ENCODE measurements around the gene AGPAT4. TPM values are rescaled to one million over a fixed set of nuclear protein-coding genes. Genes with fewer than 3 reads are reported as not detected.
"Not testable (repeated sequence)": the region's sequence is repeated elsewhere in the genome, so short reads cannot be mapped to it uniquely, and the experiment has no call there.

Gene AGPAT4
- total and polyA plus RNA-seq, 2 of the 4 experiments (the other 2 are of a cell fraction), result 3.6 to 3.8 TPM

DNA sequence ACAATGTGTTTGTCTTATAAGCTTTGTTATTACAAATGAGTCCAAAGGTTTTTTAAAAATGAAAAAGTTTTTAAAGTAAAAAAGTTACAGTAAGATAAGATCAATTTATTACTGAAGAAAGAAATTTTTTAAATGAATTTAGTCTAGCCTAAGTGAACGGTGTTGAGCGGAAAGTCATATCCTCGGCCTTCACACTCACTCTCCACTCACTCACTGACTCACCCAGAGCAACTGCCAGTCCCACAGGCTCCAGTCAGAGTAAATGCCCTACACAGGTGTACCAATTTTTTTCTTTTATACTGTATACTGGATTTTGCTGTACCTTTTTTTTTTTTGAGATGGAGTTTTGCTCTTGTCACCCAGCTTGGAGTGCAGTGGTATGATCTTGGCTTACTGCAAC lies 42.7 kb upstream of the AGPAT4 start:
- ATAC-seq (ENCODE audit: low read depth) (no peak), DNase-seq (no peak)
- Histone ChIP-seq H3K4me3 (ENCODE audit: insufficient read depth, low read depth, low read length) (no peak overlapping the region), H3K14ac (replicated peaks; ENCODE audit: low read depth, low read length) (no peak overlapping the region), H2AK9ac (replicated peaks; ENCODE audit: low read depth, low read length, poor library complexity) (no peak overlapping the region), H2AFZ (replicated peaks; ENCODE audit: low read length, poor library complexity) (no peak overlapping the region), H2BK5ac (ENCODE audit: low read depth, low read length, poor library complexity, severe bottlenecking) (no peak overlapping the region), H3K36me3 (ENCODE audit: control insufficient read depth, insufficient read depth, low read length) (no peaks in the 10 kb centered on the region), H3K56ac (ENCODE audit: extremely low read depth, insufficient read depth, low read length) (no peak overlapping the region), H4K20me1 (ENCODE audit: insufficient read depth, low read length) (no peaks in the 10 kb centered on the region), H3K79me1 (ENCODE audit: low read depth in 1 of 2, low read length in 2 of 2) (no peaks in the 10 kb centered on the region), H2BK20ac (ENCODE audit: low read depth, low read length) (no peak overlapping the region), H2BK120ac (ENCODE audit: low read depth, low read length) (no peak overlapping the region), H3K4me2 (ENCODE audit: low read depth, low read length) (no peak overlapping the region), H3K9me3 (ENCODE audit: control insufficient read depth, insufficient read depth, low read length) (no peaks in the 10 kb centered on the region), H2BK15ac (ENCODE audit: low read depth, low read length) (no peak overlapping the region), H2AK5ac (ENCODE audit: low read depth, low read length) (no peak overlapping the region), H3K23ac (ENCODE audit: low read depth, low read length) (no peak overlapping the region), H4K91ac (ENCODE audit: insufficient read depth, low read depth, low read length) (no peak overlapping the region), H3K9me1 (ENCODE audit: insufficient read depth, low read length) (no peaks in the 10 kb centered on the region), H3K4me1 (ENCODE audit: control insufficient read depth, insufficient read depth, low read length) (no peaks in the 10 kb centered on the region), H3K27me3 (ENCODE audit: control insufficient read depth, insufficient read depth, low read length) (no peaks in the 10 kb centered on the region), H3K9ac (ENCODE audit: low read depth, low read length) (no peak overlapping the region), H4K8ac (ENCODE audit: low read depth in 2 of 2, low read length in 2 of 2) (no peak overlapping the region), H4K5ac (ENCODE audit: low read depth, low read length) (no peak overlapping the region), H3K18ac (ENCODE audit: low read depth, low read length) (no peak overlapping the region), H3K4ac (ENCODE audit: low read depth, low read length) (no peak overlapping the region), H3K27ac (ENCODE audit: insufficient read depth, low read length) (no peak overlapping the region)
- in situ Hi-C loops (cut with MboI; ENCODE audit: low sequenced_read_pairs), result no loop called here
- CTCF ChIA-PET, result no interaction called here
- TF ChIP-seq, protein P1, sequence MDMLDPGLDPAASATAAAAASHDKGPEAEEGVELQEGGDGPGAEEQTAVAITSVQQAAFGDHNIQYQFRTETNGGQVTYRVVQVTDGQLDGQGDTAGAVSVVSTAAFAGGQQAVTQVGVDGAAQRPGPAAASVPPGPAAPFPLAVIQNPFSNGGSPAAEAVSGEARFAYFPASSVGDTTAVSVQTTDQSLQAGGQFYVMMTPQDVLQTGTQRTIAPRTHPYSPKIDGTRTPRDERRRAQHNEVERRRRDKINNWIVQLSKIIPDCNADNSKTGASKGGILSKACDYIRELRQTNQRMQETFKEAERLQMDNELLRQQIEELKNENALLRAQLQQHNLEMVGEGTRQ (IDR thresholded peaks at IDR 0.05; ENCODE audit: low read depth, low read length), result no peak
- dilution Hi-C loops (cut with HindIII; ENCODE audit: low sequenced_read_pairs, unreplicated experiment), result no loop called here
- no TSS peak for BruUV-seq (replicated peaks)
- no CpG with 5 or more reads among the region's 3 CpGs for WGBS, 2 experiments (ENCODE audit: extremely low coverage in 2 of 2, insufficient read length in 1 of 2)
- POLR2A ChIA-PET (ENCODE audit: unreplicated experiment), result no interaction called here
- intact Hi-C loops (cut with micrococcal nuclease), result no loop called here

DNA sequence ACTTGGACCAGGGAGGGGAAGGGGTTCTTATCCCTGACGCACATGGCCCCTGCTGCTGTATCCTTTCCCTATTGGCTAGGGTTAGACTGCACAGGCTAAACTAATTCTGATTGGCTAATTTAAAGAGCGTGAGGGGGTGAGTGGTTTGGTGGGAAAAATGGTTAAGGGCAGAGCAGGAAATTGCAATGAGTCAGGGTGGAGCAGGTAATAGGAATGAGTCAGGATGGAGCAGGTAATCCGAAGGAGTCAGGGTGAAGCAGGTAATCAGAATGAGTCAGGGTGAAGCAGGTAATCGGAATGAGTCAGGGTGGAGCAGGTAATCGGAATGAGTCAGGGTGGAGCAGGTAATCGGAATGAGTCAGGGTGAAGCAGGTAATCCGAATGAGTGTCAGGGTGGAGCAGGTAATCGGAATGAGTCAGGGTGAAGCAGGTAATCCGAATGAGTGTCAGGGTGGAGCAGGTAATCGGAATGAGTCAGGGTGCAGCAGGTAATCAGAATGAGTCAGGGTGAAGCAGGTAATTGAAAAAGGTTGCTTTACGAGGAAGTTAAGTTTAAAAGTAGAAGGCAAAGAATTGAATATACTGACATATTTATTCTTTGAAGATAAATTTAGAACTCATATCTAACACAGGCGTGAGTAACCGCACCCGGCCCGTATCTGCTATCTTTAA lies 41.5 kb upstream of the AGPAT4 start:
- H2AK9ac ChIP-seq (replicated peaks; ENCODE audit: low read depth, low read length, poor library complexity); H2BK120ac ChIP-seq (ENCODE audit: low read depth, low read length); H3K79me1 ChIP-seq (ENCODE audit: low read depth in 1 of 2, low read length in 2 of 2); H3K4me1 ChIP-seq (ENCODE audit: control insufficient read depth, insufficient read depth, low read length); H3K36me3 ChIP-seq (ENCODE audit: control insufficient read depth, insufficient read depth, low read length); H3K56ac ChIP-seq (ENCODE audit: extremely low read depth, insufficient read depth, low read length); H3K4ac ChIP-seq (ENCODE audit: low read depth, low read length); in situ Hi-C loops (cut with MboI; ENCODE audit: low sequenced_read_pairs); CTCF ChIA-PET; H3K9ac ChIP-seq (ENCODE audit: low read depth, low read length); H2BK20ac ChIP-seq (ENCODE audit: low read depth, low read length); POLR2A ChIA-PET (ENCODE audit: unreplicated experiment); ATAC-seq (ENCODE audit: low read depth); DNase-seq; H3K27ac ChIP-seq (ENCODE audit: insufficient read depth, low read length); H2AK5ac ChIP-seq (ENCODE audit: low read depth, low read length); H4K20me1 ChIP-seq (ENCODE audit: insufficient read depth, low read length); H3K27me3 ChIP-seq (ENCODE audit: control insufficient read depth, insufficient read depth, low read length); H4K91ac ChIP-seq (ENCODE audit: insufficient read depth, low read depth, low read length); H3K4me2 ChIP-seq (ENCODE audit: low read depth, low read length); H2AFZ ChIP-seq (replicated peaks; ENCODE audit: low read length, poor library complexity); H3K23ac ChIP-seq (ENCODE audit: low read depth, low read length); H2BK5ac ChIP-seq (ENCODE audit: low read depth, low read length, poor library complexity, severe bottlenecking); H4K8ac ChIP-seq (ENCODE audit: low read depth in 2 of 2, low read length in 2 of 2); H3K9me1 ChIP-seq (ENCODE audit: insufficient read depth, low read length); H3K14ac ChIP-seq (replicated peaks; ENCODE audit: low read depth, low read length); H4K5ac ChIP-seq (ENCODE audit: low read depth, low read length); dilution Hi-C loops (cut with HindIII; ENCODE audit: low sequenced_read_pairs, unreplicated experiment); H2BK15ac ChIP-seq (ENCODE audit: low read depth, low read length); H3K9me3 ChIP-seq (ENCODE audit: control insufficient read depth, insufficient read depth, low read length); H3K4me3 ChIP-seq (ENCODE audit: insufficient read depth, low read depth, low read length); BruUV-seq (replicated peaks); intact Hi-C loops (cut with micrococcal nuclease); H3K18ac ChIP-seq (ENCODE audit: low read depth, low read length): not testable (repeated sequence)
- 85 to 100% methylated on average over 1 to 7 of the region's 15 CpGs for WGBS, 2 experiments (ENCODE audit: extremely low coverage in 2 of 2, insufficient read length in 1 of 2)
